HepG2 (cell line): ENCODE data around the gene TMUB1. TPM values are rescaled to one million over a fixed set of nuclear protein-coding genes. Genes with fewer than 3 reads are reported as not detected.

ENCODE experiments used
- AGO2 ChIP-seq: fragments of 200-400 bp; formaldehyde crosslinking; optimal IDR thresholded peaks from 2 replicates; pipeline ENCODE3; 2017; ENCODE audit warnings: mild to moderate bottlenecking, low read depth, low read length, moderate library complexity
- ATRX ChIP-seq: sonication (generic); formaldehyde crosslinking; IDR thresholded peaks from 2 replicates; pipeline ENCODE4 v1.4.0; 2020; ENCODE audit warnings: missing genetic modification reagents, borderline replicate concordance
- CBX2 ChIP-seq, 2 experiments: fragments of 200-600 bp in 1 of 2; sonication (generic); formaldehyde crosslinking in 1 of 2; IDR thresholded peaks; 2 replicates each; pipeline versions ENCODE4 v1.7.0 to v1.8.1; 2018 to 2022; ENCODE audit warnings: low read depth in 2 of 2, low read length in 1 of 2, mild to moderate bottlenecking in 1 of 2, missing genetic modification reagents in 1 of 2
- CERS6 ChIP-seq: sonication (generic); formaldehyde crosslinking; IDR thresholded peaks from 2 replicates; pipeline ENCODE4 v1.5.0; 2020; ENCODE audit warnings: missing genetic modification reagents
- CREBL2 ChIP-seq: sonication (generic); formaldehyde crosslinking; IDR thresholded peaks from 2 replicates; pipeline ENCODE4 v1.8.1; 2023; ENCODE audit warnings: missing genetic modification reagents, mild to moderate bottlenecking, borderline replicate concordance
- FOXK1 ChIP-seq: sonication (generic); formaldehyde crosslinking; IDR thresholded peaks from 2 replicates; pipeline ENCODE4 v1.4.0; 2020; ENCODE audit warnings: low read depth, missing genetic modification reagents, borderline replicate concordance
- KAT8 ChIP-seq: IDR thresholded peaks from 2 replicates; pipeline ENCODE4 v1.6.1; 2016; ENCODE audit warnings: missing genetic modification reagents, missing compliant biosample characterization
- MED1 ChIP-seq: sonication (generic); formaldehyde crosslinking; IDR thresholded peaks from 2 replicates; pipeline ENCODE4 v1.4.0; 2020; ENCODE audit warnings: missing genetic modification reagents
- NFE2 ChIP-seq: sonication (generic); formaldehyde crosslinking; IDR thresholded peaks from 2 replicates; pipeline ENCODE4 v1.4.0; 2020; ENCODE audit warnings: missing genetic modification reagents
- NFRKB ChIP-seq: fragments of 450-650 bp; IDR thresholded peaks from 2 replicates; pipeline ENCODE4 v1.6.1; 2017
- PBX2 ChIP-seq: IDR thresholded peaks from 2 replicates; pipeline ENCODE4 v1.6.1; 2016; ENCODE audit warnings: control low read depth
- PHF5A ChIP-seq: IDR thresholded peaks from one replicate; pipeline ENCODE4 v1.6.1; 2018; ENCODE audit warnings: low read depth, missing genetic modification reagents; ENCODE audit not compliant: unreplicated experiment
- POLR2G ChIP-seq: fragments of 200-400 bp; formaldehyde crosslinking; IDR thresholded peaks from 2 replicates; pipeline ENCODE4 v1.6.1; 2018; ENCODE audit warnings: mild to moderate bottlenecking, low read depth, low read length, moderate library complexity
- SATB2 ChIP-seq: sonication (generic); formaldehyde crosslinking; IDR thresholded peaks from 2 replicates; pipeline ENCODE4 v1.5.0; 2020; ENCODE audit warnings: missing genetic modification reagents
- SCMH1 ChIP-seq: sonication (generic); formaldehyde crosslinking; IDR thresholded peaks from 2 replicates; pipeline ENCODE4 v1.9.0; 2021; ENCODE audit warnings: missing genetic modification reagents, mild to moderate bottlenecking, borderline replicate concordance
- SMARCC2 ChIP-seq: fragments of 450-650 bp; IDR thresholded peaks from 2 replicates; pipeline ENCODE4 v1.6.1; 2017; ENCODE audit warnings: antibody characterized with exemption, mild to moderate bottlenecking
- SPEN ChIP-seq: sonication (generic); formaldehyde crosslinking; IDR thresholded peaks from 2 replicates; pipeline ENCODE4 v1.5.1; 2020; ENCODE audit warnings: low read depth, mild to moderate bottlenecking, missing genetic modification reagents
- TFE3 ChIP-seq: IDR thresholded peaks from 2 replicates; pipeline ENCODE4 v1.6.1; 2016
- ZNF224 ChIP-seq: sonication (generic); formaldehyde crosslinking; IDR thresholded peaks from 2 replicates; pipeline ENCODE4 v1.5.0; 2020; ENCODE audit warnings: mild to moderate bottlenecking, missing genetic modification reagents
- ZNF337 ChIP-seq: sonication (generic); formaldehyde crosslinking; IDR thresholded peaks from 2 replicates; pipeline ENCODE4 v1.5.1; 2020; ENCODE audit warnings: missing genetic modification reagents, low read depth, mild to moderate bottlenecking, borderline replicate concordance
- ZNF557 ChIP-seq: sonication (generic); formaldehyde crosslinking; IDR thresholded peaks from 2 replicates; pipeline ENCODE4 v1.4.0; 2020; ENCODE audit warnings: missing genetic modification reagents
- ZNF576 ChIP-seq: sonication (generic); formaldehyde crosslinking; IDR thresholded peaks from 2 replicates; pipeline ENCODE4 v1.4.0; 2020; ENCODE audit warnings: mild to moderate bottlenecking, missing genetic modification reagents
- ZNF790 ChIP-seq: sonication (generic); formaldehyde crosslinking; IDR thresholded peaks from 2 replicates; pipeline ENCODE4 v1.8.0; 2022; ENCODE audit warnings: missing genetic modification reagents, mild to moderate bottlenecking, borderline replicate concordance
- ZNF841 ChIP-seq: sonication (generic); formaldehyde crosslinking; IDR thresholded peaks from 2 replicates; pipeline ENCODE4 v1.8.1; 2023; ENCODE audit warnings: missing genetic modification reagents, borderline replicate concordance
- polyA plus RNA-seq, 8 experiments: library from polyadenylated mRNA; depleted of rRNA in 3 of 8; stranded (reverse) in 7 of 8; unstranded in 1 of 8; fragments of >200 nt; fragmentation: Illumina TruSeq in 4 of 8; extraction: Trizol in 4 of 8; gene quantifications; 2 replicates each; pipeline versions ENCODE4 v1.2.1 to v1.2.3, GENCODE V29; 2011 to 2016; ENCODE audit warnings: low read depth in 4 of 8, missing spikeins in 1 of 8, mixed read lengths in 1 of 8; ENCODE audit not compliant: insufficient read depth in 1 of 8
- total RNA-seq, 5 experiments: library from RNA; depleted of rRNA; stranded (reverse); fragments of >200 nt; fragmentation: Illumina TruSeq; extraction: Trizol; gene quantifications; 2 replicates each; pipeline ENCODE4 v1.2.3, GENCODE V29; 2016; ENCODE audit warnings: low read depth in 1 of 5

Gene TMUB1
- total and polyA plus RNA-seq, 2 of the 13 experiments (the other 11 are each of a cell fraction or from before 2014, with no cell fraction given), result 44.8 to 51.6 TPM

- TF ChIP-seq TFE3 (CRISPR knock-in tag) (peak; percentile 86), POLR2G (peak; percentile 80), ZNF557 (CRISPR knock-in tag) (no peak), SCMH1 (CRISPR knock-in tag) (no peak), SPEN (CRISPR knock-in tag) (peak; percentile 16; the same call in 1 of the 2 replicates), MED1 (CRISPR knock-in tag) (peak; percentile 44; the same call in 1 of the 2 replicates), ZNF224 (CRISPR knock-in tag) (no peak), SMARCC2 (no peak), CBX2 (IDR thresholded peaks at IDR 0.05; ENCODE audit: low read depth, low read length) (no peak), CBX2 (CRISPR knock-in tag; IDR thresholded peaks at IDR 0.05; ENCODE audit: low read depth) (no peak), CERS6 (CRISPR knock-in tag) (no peak), ZNF337 (CRISPR knock-in tag) (0 out of 2 replicates have a peak, but pooled peaks have one; percentile 38), NFRKB (no peak), CREBL2 (no peak), ZNF841 (CRISPR knock-in tag) (no peak), SATB2 (CRISPR knock-in tag) (no peak), ATRX (CRISPR knock-in tag) (no peak), KAT8 (CRISPR knock-in tag) (peak; percentile 62; the same call in 1 of the 2 replicates), PHF5A (CRISPR knock-in tag) (no peak), ZNF790 (no peak), AGO2 (peak; percentile 85), FOXK1 (peak; percentile 54; the same call in 1 of the 2 replicates), ZNF576 (CRISPR knock-in tag) (no peak), PBX2 (CRISPR knock-in tag) (no peak), NFE2 (CRISPR knock-in tag) (no peak)
These were observed 20.7 kb downstream of the TMUB1 start (continued) for GRCh38 chr7:151062399-151063211.
